RWPE1 (cell line): ENCODE measurements around the gene C16orf54.
"Not testable (repeated sequence)": the region's sequence is repeated elsewhere in the genome, so short reads cannot be mapped to it uniquely, and the experiment has no call there.

Experiments
- CTCF ChIA-PET: fragments of 350-600 bp; sonication (Branson Sonifier 250); formaldehyde crosslinking; extraction: SDS; loops from one replicate; lab custom pipeline; 2021; lab: Yijun Ruan, JAX
- POLR2A ChIA-PET: fragments of 400-600 bp; formaldehyde crosslinking; extraction: SDS; loops from one replicate; lab custom pipeline; 2020; ENCODE audit warnings: antibody characterized with exemption; ENCODE audit not compliant: low non-redundant PET; lab: Yijun Ruan, JAX
- DNase-seq: peaks from one replicate; pipeline ENCODE4 v3.0.0; 2012; ENCODE audit warnings: low spot score
- H3K27ac ChIP-seq: fragments of 450-650 bp; 2 replicates; pipeline ENCODE4 v1.5.1; 2017
- TF ChIP-seq, protein P1 (sequence below): fragments of 450-650 bp; conservative IDR thresholded peaks from 2 replicates; pipeline ENCODE4 v1.5.1; 2017; ENCODE audit warnings: low read depth, mild to moderate bottlenecking

The C16orf54 gene

DNA sequence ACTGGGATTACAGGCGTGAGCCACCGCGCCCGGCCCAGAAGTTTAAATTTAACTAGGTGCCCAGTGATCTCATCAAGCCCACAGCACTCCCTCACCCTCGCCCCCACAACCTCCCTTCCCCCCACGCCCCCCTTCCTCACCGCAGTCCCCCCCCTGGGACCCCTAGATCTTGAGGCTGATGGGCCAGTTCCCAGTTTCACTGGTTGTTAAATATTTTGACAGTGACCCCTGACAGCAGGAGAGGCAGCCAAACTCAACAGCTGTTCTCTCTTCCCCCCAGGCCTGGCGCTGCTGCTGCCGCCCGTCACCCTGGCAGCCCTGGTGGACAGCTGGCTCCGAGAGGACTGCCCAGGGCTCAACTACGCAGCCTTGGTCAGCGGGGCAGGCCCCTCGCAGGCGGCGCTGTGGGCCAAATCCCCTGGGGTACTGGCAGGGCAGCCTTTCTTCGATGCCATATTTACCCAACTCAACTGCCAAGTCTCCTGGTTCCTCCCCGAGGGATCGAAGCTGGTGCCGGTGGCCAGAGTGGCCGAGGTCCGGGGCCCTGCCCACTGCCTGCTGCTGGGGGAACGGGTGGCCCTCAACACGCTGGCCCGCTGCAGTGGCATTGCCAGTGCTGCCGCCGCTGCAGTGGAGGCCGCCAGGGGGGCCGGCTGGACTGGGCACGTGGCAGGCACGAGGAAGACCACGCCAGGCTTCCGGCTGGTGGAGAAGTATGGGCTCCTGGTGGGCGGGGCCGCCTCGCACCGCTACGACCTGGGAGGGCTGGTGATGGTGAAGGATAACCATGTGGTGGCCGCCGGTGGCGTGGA, 51.2 kb downstream of the C16orf54 start:
- no peak for DNase-seq
- H3K27ac ChIP-seq: no peak overlapping the region
- CTCF ChIA-PET: interaction anchor here (0.6 to 0.8 kb wide), 2 partner anchors 333 to 699 kb away, joined by 3 to 7 read pairs; no protein-coding TSS in a partner anchor
- TF ChIP-seq, protein P1, sequence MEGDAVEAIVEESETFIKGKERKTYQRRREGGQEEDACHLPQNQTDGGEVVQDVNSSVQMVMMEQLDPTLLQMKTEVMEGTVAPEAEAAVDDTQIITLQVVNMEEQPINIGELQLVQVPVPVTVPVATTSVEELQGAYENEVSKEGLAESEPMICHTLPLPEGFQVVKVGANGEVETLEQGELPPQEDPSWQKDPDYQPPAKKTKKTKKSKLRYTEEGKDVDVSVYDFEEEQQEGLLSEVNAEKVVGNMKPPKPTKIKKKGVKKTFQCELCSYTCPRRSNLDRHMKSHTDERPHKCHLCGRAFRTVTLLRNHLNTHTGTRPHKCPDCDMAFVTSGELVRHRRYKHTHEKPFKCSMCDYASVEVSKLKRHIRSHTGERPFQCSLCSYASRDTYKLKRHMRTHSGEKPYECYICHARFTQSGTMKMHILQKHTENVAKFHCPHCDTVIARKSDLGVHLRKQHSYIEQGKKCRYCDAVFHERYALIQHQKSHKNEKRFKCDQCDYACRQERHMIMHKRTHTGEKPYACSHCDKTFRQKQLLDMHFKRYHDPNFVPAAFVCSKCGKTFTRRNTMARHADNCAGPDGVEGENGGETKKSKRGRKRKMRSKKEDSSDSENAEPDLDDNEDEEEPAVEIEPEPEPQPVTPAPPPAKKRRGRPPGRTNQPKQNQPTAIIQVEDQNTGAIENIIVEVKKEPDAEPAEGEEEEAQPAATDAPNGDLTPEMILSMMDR: no peak
- POLR2A ChIA-PET: interaction anchor here (0.6 kb wide), 1 partner anchor 660 kb away, joined by 10 read pairs; no protein-coding TSS in a partner anchor

- CTCF ChIA-PET: interaction anchor here (0.6 to 0.7 kb wide), 3 partner anchors 25 to 156 kb away, joined by 3 read pairs; no protein-coding TSS in a partner anchor
- DNase-seq, POLR2A ChIA-PET, H3K27ac ChIP-seq: not testable (repeated sequence)
Measured at GRCh38 chr16:29692606-29693005, 53.2 kb downstream of the C16orf54 start.
